LNCaP clone FGC (cell line): ENCODE data around the gene GASK1A.

Experiments used
- DNase-seq: peaks from one replicate; pipeline ENCODE4 v3.0.0-alpha.2; 2011; ENCODE audit warnings: low read depth
- H3K4me3 ChIP-seq: 2 replicates; pipeline ENCODE4 v1.5.1; 2011; ENCODE audit warnings: mild to moderate bottlenecking, low read depth, low read length, control low read depth
- CTCF ChIP-seq: IDR thresholded peaks from 2 replicates; pipeline ENCODE4 v1.5.1; 2012; ENCODE audit warnings: mild to moderate bottlenecking; ENCODE audit not compliant: control insufficient read depth, insufficient read depth; ENCODE audit errors: extremely low read depth

Gene GASK1A

GRCh38 chr3:42942693-42943092 is 36.4 kb upstream of the GASK1A start:
- TF ChIP-seq CTCF: no peak
- no peak for DNase-seq
- no peak overlapping the region for H3K4me3 ChIP-seq

GRCh38 chr3:42946050-42946449 is 33.1 kb upstream of the GASK1A start:
- DNase-seq: no peak
- no peak overlapping the region for H3K4me3 ChIP-seq
- no peak for TF ChIP-seq CTCF

GRCh38 chr3:42957573-42957972 is 21.5 kb upstream of the GASK1A start:
- no peak overlapping the region for H3K4me3 ChIP-seq
- no peak for DNase-seq
- peak; percentile 19 for TF ChIP-seq CTCF

- no peak for TF ChIP-seq CTCF
- no peak overlapping the region for H3K4me3 ChIP-seq
- DNase-seq: peak; percentile 58
Observed at GRCh38 chr3:42960282-42960681, 18.8 kb upstream of the GASK1A start.

GRCh38 chr3:42960786-42961185 is 18.3 kb upstream of the GASK1A start:
- no peak overlapping the region for H3K4me3 ChIP-seq
- DNase-seq: no peak
- no peak for TF ChIP-seq CTCF

- peak; percentile 28 for DNase-seq
- peak; percentile 66 for TF ChIP-seq CTCF
- no peak overlapping the region for H3K4me3 ChIP-seq
Observed at GRCh38 chr3:42961633-42962032, 17.5 kb upstream of the GASK1A start.

GRCh38 chr3:42963269-42963668 is 15.8 kb upstream of the GASK1A start:
- H3K4me3 ChIP-seq: no peak overlapping the region
- TF ChIP-seq CTCF: no peak
- no peak for DNase-seq
